Right ventricle myocardium inferior (tissue), 1 donor: ENCODE data around the gene ATG9B. TPM values are rescaled to one million over a fixed set of nuclear protein-coding genes. Genes with fewer than 3 reads are reported as not detected.

Source experiments
- total RNA-seq: library from RNA; stranded (reverse); fragmentation: NEBNext Ultra II Directional; extraction: Animal tissue kit (Norgen Biotek cat#: 25700); gene quantifications from one replicate; pipeline ENCODE4 v1.2.1, GENCODE V29; 2021
- donor health status: DM: no; HTN: yes; CAD: no; lungs with severe emphysema.

ATG9B gene
- total RNA-seq, 1 donor from 2014 or later = not detected

Other genes starting within 250 kb of the ATG9B start
- 43.1 TPM for gene TMEM176B, start 224.1 kb downstream of the ATG9B start, total RNA-seq
- 31.1 TPM for gene TMEM176A, start 223.7 kb downstream of the ATG9B start, total RNA-seq
- gene AOC1, start 172.0 kb downstream of the ATG9B start, total RNA-seq = 0.27 TPM
- gene KCNH2, start 46.2 kb downstream of the ATG9B start, total RNA-seq = 97.3 TPM
- gene NOS3, start 33.5 kb downstream of the ATG9B start, total RNA-seq = 19.4 TPM
- gene ABCB8, start 4.0 kb upstream of the ATG9B start, total RNA-seq = 24.5 TPM
- 5.5 TPM for gene ASIC3, start 24.0 kb upstream of the ATG9B start, total RNA-seq
- 6.7 TPM for gene CDK5, start 33.4 kb upstream of the ATG9B start, total RNA-seq
- gene SLC4A2, start 35.1 kb upstream of the ATG9B start, total RNA-seq = 61.2 TPM
- gene FASTK, start 56.3 kb upstream of the ATG9B start, total RNA-seq = 79.2 TPM
- 35.5 TPM for gene TMUB1, start 59.0 kb upstream of the ATG9B start, total RNA-seq
- gene AGAP3, start 62.0 kb upstream of the ATG9B start, total RNA-seq = 57.4 TPM
- gene GBX1, start 143.2 kb upstream of the ATG9B start, total RNA-seq = 2.4 TPM
- gene ASB10, start 162.8 kb upstream of the ATG9B start, total RNA-seq = 41.4 TPM
- gene H2BK1, start 186.0 kb upstream of the ATG9B start, total RNA-seq = not detected
- gene ABCF2, start 202.7 kb upstream of the ATG9B start, total RNA-seq = 24.5 TPM
- 11.6 TPM for gene CHPF2, start 208.0 kb upstream of the ATG9B start, total RNA-seq
- gene SMARCD3, start 224.2 kb upstream of the ATG9B start, total RNA-seq = 110 TPM